ENCODE data around the gene SIRPD. TPM values are rescaled to one million over a fixed set of nuclear protein-coding genes. Genes with fewer than 3 reads are reported as not detected.

Gene SIRPD
- total RNA-seq, 1 experiment from 2014 or later = not detected

DNA sequence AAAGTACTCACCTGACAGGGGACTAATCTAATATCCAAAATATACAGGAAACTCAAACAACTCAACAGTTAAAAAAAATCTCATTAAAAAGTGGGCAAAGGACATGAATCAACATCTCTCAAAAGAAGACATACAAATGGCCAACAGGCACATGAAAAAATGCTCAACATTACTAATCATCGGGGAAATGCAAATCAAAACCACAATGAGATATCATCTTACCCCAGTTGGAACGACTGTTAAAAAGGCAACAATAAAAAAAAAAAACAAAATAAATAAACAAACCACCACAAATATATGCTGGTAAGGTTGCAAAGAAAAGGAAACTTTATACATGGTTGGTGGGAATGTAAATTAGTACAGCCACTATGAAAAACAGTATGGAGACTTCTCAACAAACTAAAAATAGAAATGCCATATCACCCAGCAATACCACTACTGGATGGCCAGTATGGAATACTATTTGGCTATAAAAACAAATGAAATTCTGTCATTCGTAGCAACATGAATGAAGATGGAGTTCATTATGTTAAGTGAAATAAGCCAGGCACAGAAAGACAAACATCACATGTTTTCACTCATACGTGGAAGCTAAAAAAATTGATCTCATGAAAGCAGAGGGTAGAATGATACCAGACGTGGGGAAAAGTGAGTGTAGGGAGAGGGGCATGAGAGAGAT lies 72.9 kb downstream of the SIRPD start:
- DNase-seq (ENCODE audit: low read depth, low spot score) = no peak
- in situ Hi-C loops (cut with HindIII; ENCODE audit: low pct_unique_long_range_greater_than_20kb, low sequenced_read_pairs) = no loop called here

Small RNA genes lying within 50 kb of the gene (small RNA-seq; reads per million reads assigned to genes)
- gene RNU6-917P = 0 reads per million in 2 experiments

Other genes with a start within 250 kb of the SIRPD start
- gene SDCBP2, start 228.6 kb downstream of the SIRPD start, total RNA-seq (2014; rRNA removed; shearing (Covaris generic)) = 0.32 and 0.50 TPM in 2 replicates
- gene FKBP1A, start 164.7 kb downstream of the SIRPD start, total RNA-seq (2014; rRNA removed; shearing (Covaris generic)) = 219 and 227 TPM in 2 replicates
- gene NSFL1C, start 90.9 kb downstream of the SIRPD start, total RNA-seq (2014; rRNA removed; shearing (Covaris generic)) = 31.1 and 33.3 TPM in 2 replicates
- gene SIRPB2, start 66.3 kb downstream of the SIRPD start, total RNA-seq (2014; rRNA removed; shearing (Covaris generic)) = not detected in 2 replicates
- gene SIRPB1, start 62.3 kb upstream of the SIRPD start, total RNA-seq (2014; rRNA removed; shearing (Covaris generic)) = 0.98 and 1.8 TPM in 2 replicates
- not detected in 2 replicates for gene SIRPG, start 100.1 kb upstream of the SIRPD start, total RNA-seq (2014; rRNA removed; shearing (Covaris generic))